ENCODE measurements around the gene CACNA1H. TPM values are rescaled to one million over a fixed set of nuclear protein-coding genes. Genes with fewer than 3 reads are reported as not detected.
A peak's percentile ranks its signal among the peaks of the same experiment; 100 is the strongest.

Gene CACNA1H
- total RNA-seq, 2 donors from 2014 or later = 0.48 to 0.79 TPM

DNA sequence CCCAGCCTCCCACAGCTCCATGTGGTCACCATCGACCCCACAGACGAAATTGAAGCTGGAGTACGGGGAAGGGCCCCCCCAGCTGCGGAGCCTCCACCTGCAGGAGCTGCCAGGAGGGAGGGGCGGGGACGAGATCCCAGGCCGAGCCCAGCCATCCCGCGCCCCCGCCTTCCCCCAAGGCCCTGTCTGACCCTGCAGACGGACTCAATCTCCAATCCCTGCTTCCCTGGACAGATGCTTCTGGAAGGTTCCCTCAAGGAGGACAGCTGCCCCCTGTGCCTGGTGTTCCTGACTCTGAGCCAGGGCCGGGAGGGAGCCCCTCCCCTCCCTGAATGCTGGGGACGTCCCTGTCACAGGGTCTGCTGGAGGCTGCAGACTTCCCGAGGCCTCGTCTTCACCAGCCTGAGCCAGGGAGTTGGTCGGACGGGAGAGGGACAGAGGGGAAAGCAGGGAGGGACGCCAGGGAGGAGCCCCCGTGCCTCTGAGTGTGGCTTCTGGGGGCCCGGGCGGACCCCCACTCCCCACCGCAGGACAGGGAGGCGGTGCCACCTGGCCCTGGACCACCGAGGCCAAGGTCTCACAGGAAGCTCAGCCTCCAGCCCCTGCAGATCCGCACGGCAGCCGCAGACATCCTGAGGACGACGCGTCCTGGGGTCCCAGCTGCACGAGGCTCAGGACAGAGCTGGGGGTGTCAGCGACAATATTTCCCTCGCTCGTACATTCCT, 35.6 kb upstream of the CACNA1H start:
- Mint-ChIP-seq H3K27me3 (ENCODE audit: low read depth) (no peaks in the 10 kb centered on the region), H3K27ac (no peak overlapping the region), H3K4me1 (ENCODE audit: low read depth) (no peaks in the 10 kb centered on the region), H3K4me3 (no peak overlapping the region), H3K9me3 (no peaks in the 10 kb centered on the region), H3K36me3 (ENCODE audit: insufficient read depth in 2 of 2) (no peaks in the 10 kb centered on the region)
- ATAC-seq (replicated peaks in 1 of 2) (no peak), DNase-seq (no peak)

DNA sequence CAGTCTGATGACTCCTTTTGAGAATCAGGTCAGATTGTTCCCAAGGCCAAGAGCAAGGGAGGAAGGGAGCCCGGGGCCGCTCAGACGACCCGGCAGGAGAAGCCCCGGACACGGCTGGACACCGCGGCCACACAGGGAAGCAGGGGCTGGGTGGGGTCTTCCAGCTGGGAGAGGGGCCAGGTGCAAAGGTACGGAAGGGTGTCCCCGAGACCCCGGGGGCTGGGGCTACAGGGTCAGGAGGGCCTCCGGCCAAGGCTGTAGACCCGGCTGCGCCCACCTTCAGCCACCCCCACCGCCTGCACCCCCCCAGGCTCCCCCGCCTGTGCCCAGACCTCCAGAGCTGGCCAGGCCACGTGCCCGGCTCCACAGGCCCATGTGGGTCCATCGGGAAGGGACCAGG, 35.0 kb upstream of the CACNA1H start:
- Mint-ChIP-seq H3K36me3 (ENCODE audit: insufficient read depth in 2 of 2) (no peaks in the 10 kb centered on the region), H3K9me3 (no peaks in the 10 kb centered on the region), H3K27ac (no peak overlapping the region), H3K27me3 (ENCODE audit: low read depth) (no peaks in the 10 kb centered on the region), H3K4me3 (no peak overlapping the region), H3K4me1 (ENCODE audit: low read depth) (no peaks in the 10 kb centered on the region)
- no peak for DNase-seq
- ATAC-seq (replicated peaks in 1 of 2) = no peak

DNA sequence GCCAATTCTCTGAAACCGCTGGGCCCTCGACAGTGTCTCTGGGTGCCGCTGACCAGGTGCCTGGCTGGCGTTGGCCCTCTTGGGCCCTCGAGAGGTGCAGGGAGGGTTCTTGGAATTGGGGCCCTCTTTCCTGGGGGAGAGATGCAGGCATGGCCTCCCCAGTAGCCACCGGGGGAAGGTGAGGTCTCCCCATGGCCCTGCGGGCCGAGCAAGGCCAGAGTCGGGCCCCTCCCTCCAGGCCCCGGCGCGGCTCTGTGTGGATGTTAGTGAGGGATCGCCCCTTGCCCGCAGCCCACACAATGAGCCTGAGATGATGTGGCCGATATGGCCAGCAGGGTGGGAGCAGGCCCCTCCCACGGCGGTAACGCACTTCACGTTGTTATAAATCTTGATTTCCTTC, 33.8 kb upstream of the CACNA1H start:
- Mint-ChIP-seq H3K27me3 (ENCODE audit: low read depth) (no peaks in the 10 kb centered on the region), H3K36me3 (ENCODE audit: insufficient read depth in 2 of 2) (no peaks in the 10 kb centered on the region), H3K4me3 (no peak overlapping the region), H3K9me3 (no peaks in the 10 kb centered on the region), H3K27ac (no peak overlapping the region), H3K4me1 (ENCODE audit: low read depth) (no peaks in the 10 kb centered on the region)
- ATAC-seq (replicated peaks in 1 of 2) (no peak), DNase-seq (no peak)

DNA sequence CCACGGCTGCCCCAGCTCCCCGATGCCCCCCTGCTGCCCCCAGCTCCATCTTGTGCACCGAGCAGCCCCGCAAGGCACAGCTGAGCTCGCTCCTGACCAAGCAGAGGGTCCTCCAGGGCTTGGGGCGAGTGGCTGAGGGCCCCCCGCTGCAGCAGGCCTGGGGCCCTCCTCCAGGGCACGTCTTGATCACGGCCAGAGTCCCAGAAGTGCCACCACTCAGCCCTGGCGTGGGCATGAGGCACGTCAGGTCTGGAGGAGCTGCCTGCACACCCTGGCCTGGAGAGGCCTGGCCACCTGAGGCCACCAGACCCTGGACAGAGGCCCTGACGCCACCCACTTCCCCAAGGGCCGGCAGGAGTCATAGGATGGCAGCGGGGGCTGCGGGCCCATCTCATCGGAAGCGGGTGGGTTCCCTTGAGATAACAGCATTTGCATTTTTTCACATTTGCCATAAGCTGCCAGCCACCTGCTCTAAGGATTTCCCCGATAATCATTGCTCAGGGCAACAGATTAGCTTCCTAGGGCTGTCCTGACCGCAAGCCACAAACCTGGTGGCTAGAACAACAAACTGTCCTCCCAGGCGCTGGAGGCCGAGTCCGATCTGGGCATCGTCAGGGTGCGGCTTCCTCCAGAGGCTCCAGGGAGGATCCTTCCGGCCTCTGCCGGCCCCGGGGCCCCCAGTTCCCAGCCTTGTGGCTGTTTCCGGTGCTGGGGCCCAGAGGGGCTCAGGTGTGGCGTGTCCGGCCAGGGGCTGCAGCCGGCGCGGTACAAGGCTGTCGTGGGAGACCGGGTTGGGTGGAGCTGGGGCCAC, 32.9 kb upstream of the CACNA1H start:
- DNase-seq (no peak), ATAC-seq (replicated peaks in 1 of 2) (no peak)
- Mint-ChIP-seq H3K36me3 (ENCODE audit: insufficient read depth in 2 of 2) (no peaks in the 10 kb centered on the region), H3K4me3 (no peak overlapping the region), H3K9me3 (no peaks in the 10 kb centered on the region), H3K27ac (no peak overlapping the region), H3K27me3 (ENCODE audit: low read depth) (no peaks in the 10 kb centered on the region), H3K4me1 (ENCODE audit: low read depth) (no peaks in the 10 kb centered on the region)

DNA sequence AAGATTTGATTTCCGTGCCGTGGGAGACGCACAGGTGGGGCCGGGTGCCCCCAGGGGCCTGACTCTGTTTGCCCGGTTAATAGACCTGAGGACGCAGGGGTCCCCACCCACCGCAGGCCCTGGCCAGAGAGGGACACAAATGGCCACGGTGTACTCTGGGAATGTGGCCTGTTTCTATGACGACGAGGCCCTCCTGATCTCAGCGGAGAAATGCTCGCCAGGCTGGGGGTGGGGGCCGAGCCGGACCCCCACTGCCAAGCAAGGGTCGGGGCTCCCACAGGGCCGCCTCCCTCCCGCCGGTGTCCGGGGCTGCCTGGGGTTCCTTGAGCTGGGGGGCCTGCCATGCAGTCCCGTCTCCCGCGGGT, 32.3 kb upstream of the CACNA1H start:
- H3K9me3 Mint-ChIP-seq = no peaks in the 10 kb centered on the region
- no peak overlapping the region for H3K27ac Mint-ChIP-seq
- ATAC-seq (replicated peaks in 1 of 2) (no peak), DNase-seq (no peak)
- no peak overlapping the region for H3K4me3 Mint-ChIP-seq
- no peaks in the 10 kb centered on the region for H3K27me3 Mint-ChIP-seq (ENCODE audit: low read depth)
- H3K36me3 Mint-ChIP-seq (ENCODE audit: insufficient read depth in 2 of 2) = no peaks in the 10 kb centered on the region
- H3K4me1 Mint-ChIP-seq (ENCODE audit: low read depth) = no peaks in the 10 kb centered on the region

DNA sequence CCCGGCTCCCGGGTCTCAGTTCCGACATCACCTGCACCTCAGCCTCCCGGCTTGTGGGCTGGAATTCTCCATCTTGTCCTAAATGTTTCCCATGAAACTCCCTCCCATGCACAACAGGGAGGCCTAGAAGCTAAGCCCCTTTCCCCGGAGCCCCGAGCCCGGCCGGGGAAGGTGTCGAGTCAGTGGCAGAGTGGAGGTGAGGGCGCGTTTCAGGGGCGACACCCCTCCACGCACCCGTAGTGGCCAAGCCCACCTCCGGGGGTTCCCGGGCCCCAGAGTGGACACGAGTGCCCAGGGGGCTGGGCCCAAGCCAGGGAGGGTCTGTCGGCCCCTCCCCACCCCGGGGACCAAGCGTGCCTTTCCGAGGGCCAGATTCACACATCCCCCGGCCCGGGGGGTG, 31.9 kb upstream of the CACNA1H start:
- Mint-ChIP-seq H3K36me3 (ENCODE audit: insufficient read depth in 2 of 2) (no peaks in the 10 kb centered on the region), H3K27ac (no peak overlapping the region), H3K27me3 (ENCODE audit: low read depth) (no peaks in the 10 kb centered on the region), H3K4me3 (no peak overlapping the region), H3K4me1 (ENCODE audit: low read depth) (no peaks in the 10 kb centered on the region), H3K9me3 (no peaks in the 10 kb centered on the region)
- DNase-seq (no peak), ATAC-seq (replicated peaks in 1 of 2) (no peak)

DNA sequence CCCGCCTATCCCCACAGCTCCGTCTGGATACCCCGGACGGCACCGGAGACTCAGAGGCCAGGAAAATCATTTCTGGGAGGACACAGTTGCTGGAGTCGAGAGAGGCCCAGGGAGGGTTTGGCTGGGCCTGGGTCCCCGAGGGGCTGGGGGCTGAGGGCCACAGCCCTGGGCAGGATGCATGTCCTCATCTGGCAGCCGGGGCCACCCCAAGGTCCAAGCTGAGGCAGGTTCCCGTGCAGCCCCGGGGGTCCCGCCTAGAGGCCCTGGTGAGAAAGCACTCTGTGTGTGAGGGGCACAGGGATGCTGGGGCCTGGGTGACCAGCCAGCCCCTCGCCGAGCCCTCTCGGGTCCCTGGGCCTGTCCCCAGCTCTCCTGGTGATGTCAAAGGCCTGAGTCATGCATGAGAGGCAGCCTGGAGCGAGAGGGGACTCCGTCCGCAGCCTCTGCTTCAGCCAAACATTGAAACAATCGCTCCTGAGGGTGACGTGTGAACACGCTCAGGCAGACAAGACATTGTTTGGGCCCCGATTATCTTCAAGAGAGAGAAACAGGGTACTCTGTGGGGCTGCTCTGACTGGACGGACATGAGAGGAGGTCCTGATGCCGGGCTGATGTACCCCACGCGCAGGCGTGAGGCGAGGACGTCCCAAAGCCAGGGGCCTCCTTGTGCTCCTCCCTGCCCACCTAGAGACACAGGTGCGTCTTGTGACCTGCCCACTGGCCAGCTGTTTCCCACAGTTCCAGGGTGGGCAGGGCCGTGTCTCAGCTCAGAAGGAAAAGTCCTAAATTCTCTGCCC, 31.1 kb upstream of the CACNA1H start:
- DNase-seq (no peak), ATAC-seq (replicated peaks in 1 of 2) (no peak)
- no peaks in the 10 kb centered on the region for H3K4me1 Mint-ChIP-seq (ENCODE audit: low read depth)
- no peaks in the 10 kb centered on the region for H3K27me3 Mint-ChIP-seq (ENCODE audit: low read depth)
- no peak overlapping the region for H3K27ac Mint-ChIP-seq
- no peaks in the 10 kb centered on the region for H3K9me3 Mint-ChIP-seq
- no peak overlapping the region for H3K4me3 Mint-ChIP-seq
- H3K36me3 Mint-ChIP-seq (ENCODE audit: insufficient read depth in 2 of 2) = no peaks in the 10 kb centered on the region

DNA sequence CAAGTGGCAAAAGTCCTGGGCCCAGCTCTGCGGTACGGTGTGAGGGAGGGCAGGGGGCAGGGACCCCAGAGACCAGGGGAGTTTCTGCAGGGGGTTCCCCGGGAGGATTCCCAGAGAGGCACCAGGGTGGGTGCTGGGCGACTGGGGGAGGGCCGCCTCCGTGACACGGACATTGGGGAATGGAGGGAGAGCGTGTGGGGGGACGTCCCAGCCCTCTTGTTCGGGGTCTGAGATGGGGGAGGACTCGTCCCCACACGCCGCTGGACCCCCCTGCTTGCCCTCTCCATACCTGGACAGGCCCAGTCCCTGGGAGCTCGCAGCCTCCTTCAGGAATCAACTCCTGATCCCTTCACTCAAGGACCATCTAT, 30.5 kb upstream of the CACNA1H start:
- no peak overlapping the region for H3K27ac Mint-ChIP-seq
- H3K4me3 Mint-ChIP-seq = no peak overlapping the region
- H3K27me3 Mint-ChIP-seq (ENCODE audit: low read depth) = no peaks in the 10 kb centered on the region
- H3K36me3 Mint-ChIP-seq (ENCODE audit: insufficient read depth in 2 of 2) = no peaks in the 10 kb centered on the region
- ATAC-seq (replicated peaks in 1 of 2) = no peak
- no peaks in the 10 kb centered on the region for H3K9me3 Mint-ChIP-seq
- DNase-seq = no peak
- no peaks in the 10 kb centered on the region for H3K4me1 Mint-ChIP-seq (ENCODE audit: low read depth)

DNA sequence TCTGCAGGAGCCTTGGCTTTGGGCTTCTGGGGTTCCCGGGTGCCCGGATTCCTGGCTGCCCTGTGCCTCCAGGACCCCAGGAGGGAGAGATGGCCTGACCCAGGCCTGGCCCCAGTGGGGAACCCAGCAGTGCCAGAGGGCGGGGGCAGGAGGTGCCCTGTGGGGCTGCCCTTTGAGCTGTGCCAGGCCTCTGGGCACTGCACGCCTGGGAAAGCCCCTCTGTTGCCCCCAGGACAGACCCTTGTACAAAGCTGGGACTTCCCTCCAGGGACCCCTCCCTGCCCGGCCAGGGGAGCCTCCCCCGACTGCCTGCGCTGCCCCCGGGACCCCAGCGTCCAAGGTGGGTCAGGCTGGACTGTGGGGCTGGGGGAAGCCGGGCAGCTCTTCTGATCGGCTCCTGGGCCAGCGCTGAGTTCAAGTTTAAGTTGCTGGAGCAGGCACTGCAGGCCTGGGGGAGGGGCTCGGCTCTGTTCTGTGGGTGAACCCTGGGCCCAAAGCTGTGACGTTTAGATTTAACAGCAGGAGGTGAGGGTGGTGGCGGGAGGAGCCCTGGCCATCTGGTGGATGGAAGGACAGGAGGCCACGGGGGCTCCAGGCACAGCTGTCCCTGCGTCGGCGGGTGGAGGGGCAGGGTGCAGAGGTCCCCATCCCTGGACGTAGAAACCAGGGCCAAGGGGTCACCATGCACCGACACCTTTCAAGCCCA, 29.2 kb upstream of the CACNA1H start:
- DNase-seq = no peak
- ATAC-seq (replicated peaks in 1 of 2) = no peak
- Mint-ChIP-seq H3K4me1 (ENCODE audit: low read depth) (no peaks in the 10 kb centered on the region), H3K27me3 (ENCODE audit: low read depth) (no peaks in the 10 kb centered on the region), H3K9me3 (no peaks in the 10 kb centered on the region), H3K4me3 (no peak overlapping the region), H3K36me3 (ENCODE audit: insufficient read depth in 2 of 2) (no peaks in the 10 kb centered on the region), H3K27ac (no peak overlapping the region)

DNA sequence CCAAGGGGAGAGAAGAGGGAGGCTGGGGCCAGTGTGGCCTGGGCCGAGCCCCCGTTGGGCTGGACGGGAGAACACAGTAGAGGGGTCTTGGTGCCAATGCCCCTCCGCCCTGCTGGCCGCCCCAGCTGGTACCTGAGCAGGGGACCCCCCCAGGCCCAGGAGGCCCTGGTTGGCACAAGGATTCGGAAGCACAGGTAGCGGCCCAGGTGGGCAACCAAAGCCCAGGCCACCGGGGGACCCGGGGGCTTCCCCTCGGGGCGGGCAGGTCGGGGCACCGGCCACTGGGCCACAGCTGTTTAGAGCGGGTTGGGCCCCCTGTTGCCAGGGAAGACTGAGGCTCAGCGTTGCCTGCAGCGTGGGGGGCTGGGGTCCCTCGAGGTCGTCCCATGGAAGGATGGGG, 28.6 kb upstream of the CACNA1H start:
- Mint-ChIP-seq H3K4me3 (no peak overlapping the region), H3K36me3 (ENCODE audit: insufficient read depth in 2 of 2) (no peaks in the 10 kb centered on the region), H3K4me1 (ENCODE audit: low read depth) (no peaks in the 10 kb centered on the region), H3K27me3 (ENCODE audit: low read depth) (no peaks in the 10 kb centered on the region), H3K9me3 (no peaks in the 10 kb centered on the region), H3K27ac (no peak overlapping the region)
- ATAC-seq (replicated peaks in 1 of 2) = no peak
- DNase-seq = no peak

DNA sequence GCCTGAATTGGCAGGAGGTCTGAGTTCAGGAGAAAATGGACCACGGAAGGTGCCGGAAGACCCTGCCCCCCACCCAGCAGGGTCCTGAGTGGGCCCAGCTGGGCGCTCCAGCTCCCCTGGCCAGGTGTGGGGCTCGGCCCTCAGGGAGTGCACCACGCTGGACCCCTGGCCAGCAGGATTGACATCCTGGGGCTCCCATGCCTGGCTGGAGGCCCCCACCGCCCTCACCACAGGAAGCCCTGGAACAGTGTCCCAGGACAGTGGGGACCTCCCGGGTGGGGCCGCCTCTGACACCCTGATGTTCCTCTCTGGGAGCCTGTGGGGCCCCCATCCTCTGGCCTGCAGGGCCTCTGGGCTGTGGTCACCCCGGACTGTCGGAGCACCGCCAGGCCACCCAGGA, 28.1 kb upstream of the CACNA1H start:
- no peaks in the 10 kb centered on the region for H3K9me3 Mint-ChIP-seq
- H3K4me3 Mint-ChIP-seq = no peak overlapping the region
- H3K27ac Mint-ChIP-seq = no peak overlapping the region
- ATAC-seq (replicated peaks in 1 of 2) (no peak), DNase-seq (no peak)
- H3K27me3 Mint-ChIP-seq (ENCODE audit: low read depth) = no peaks in the 10 kb centered on the region
- no peaks in the 10 kb centered on the region for H3K36me3 Mint-ChIP-seq (ENCODE audit: insufficient read depth in 2 of 2)
- no peaks in the 10 kb centered on the region for H3K4me1 Mint-ChIP-seq (ENCODE audit: low read depth)

DNA sequence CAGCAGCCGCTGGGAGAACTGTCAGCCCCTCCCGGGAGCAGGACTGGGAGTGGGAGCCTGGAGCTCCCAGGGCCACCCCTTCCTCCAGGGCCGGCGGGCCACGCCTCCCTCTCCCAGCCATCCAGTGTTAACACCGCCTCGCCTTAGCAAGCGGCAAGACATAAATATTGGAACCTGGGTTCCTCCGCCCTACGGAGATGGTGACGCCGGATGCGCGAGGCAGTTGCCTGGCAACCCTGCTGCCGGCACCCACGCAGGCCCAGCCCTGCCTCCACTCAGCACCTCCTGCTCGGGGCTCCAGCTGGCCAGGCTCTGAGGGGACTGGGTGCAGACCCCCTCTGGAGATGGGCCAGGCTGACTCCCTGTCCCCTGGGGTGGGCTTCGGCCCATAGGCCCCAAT, 27.4 kb upstream of the CACNA1H start:
- Mint-ChIP-seq H3K36me3 (ENCODE audit: insufficient read depth in 2 of 2) (no peaks in the 10 kb centered on the region), H3K27me3 (ENCODE audit: low read depth) (no peaks in the 10 kb centered on the region), H3K4me3 (no peak overlapping the region), H3K4me1 (ENCODE audit: low read depth) (no peaks in the 10 kb centered on the region), H3K9me3 (no peaks in the 10 kb centered on the region), H3K27ac (no peak overlapping the region)
- peak; percentile 45 to 47 for ATAC-seq (replicated peaks in 1 of 2)
- DNase-seq = peak; percentile 12 to 20

DNA sequence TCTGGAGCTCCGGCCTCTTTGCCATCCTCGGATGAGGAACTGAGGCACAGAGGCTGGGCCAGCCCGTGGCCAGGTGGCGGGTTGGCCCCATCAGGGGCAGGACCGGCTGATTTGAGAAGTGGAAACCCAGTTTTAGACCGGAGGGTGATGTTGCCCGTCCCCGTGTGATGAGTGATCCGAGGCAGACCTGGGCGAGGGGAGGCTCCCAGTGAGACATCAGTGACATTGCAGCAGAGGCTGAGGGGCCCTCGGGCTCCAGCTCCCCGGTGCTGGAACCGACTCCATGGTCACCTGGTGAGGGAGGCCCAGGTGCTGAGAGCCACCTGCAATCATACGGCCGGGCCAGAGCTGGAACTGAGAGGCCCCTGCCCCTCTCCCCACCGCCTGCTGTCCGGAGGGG, 26.9 kb upstream of the CACNA1H start:
- DNase-seq = no peak
- H3K4me3 Mint-ChIP-seq = no peak overlapping the region
- no peaks in the 10 kb centered on the region for H3K9me3 Mint-ChIP-seq
- no peak overlapping the region for H3K27ac Mint-ChIP-seq
- H3K36me3 Mint-ChIP-seq (ENCODE audit: insufficient read depth in 2 of 2) = no peaks in the 10 kb centered on the region
- no peak for ATAC-seq (replicated peaks in 1 of 2)
- H3K4me1 Mint-ChIP-seq (ENCODE audit: low read depth) = no peaks in the 10 kb centered on the region
- H3K27me3 Mint-ChIP-seq (ENCODE audit: low read depth) = no peaks in the 10 kb centered on the region
